IPS DF 6.9 (cell line): ENCODE data around the gene IL1RAPL1.
"Not testable (repeated sequence)": the region's sequence is repeated elsewhere in the genome, so short reads cannot be mapped to it uniquely, and the experiment has no call there.

Source experiments
- DNase-seq: peaks from one replicate; pipeline ENCODE4 v3.0.0-alpha.2; 2013; ENCODE audit warnings: low read depth, low spot score
- H3K27ac ChIP-seq: one replicate; pipeline ENCODE4 v1.5.1; 2013; ENCODE audit warnings: low read length, control low read depth
- H3K27me3 ChIP-seq: 2 replicates; pipeline ENCODE4 v1.6.1; 2013; ENCODE audit warnings: mild to moderate bottlenecking, low read length; ENCODE audit not compliant: control insufficient read depth, insufficient read depth
- H3K36me3 ChIP-seq: 2 replicates; pipeline ENCODE4 v1.6.1; 2013; ENCODE audit warnings: low read length; ENCODE audit not compliant: control insufficient read depth, insufficient read depth
- H3K4me1 ChIP-seq: 2 replicates; pipeline ENCODE4 v1.6.1; 2013; ENCODE audit warnings: low read length; ENCODE audit not compliant: control insufficient read depth, insufficient read depth
- H3K4me3 ChIP-seq: 2 replicates; pipeline ENCODE4 v1.5.1; 2013; ENCODE audit warnings: mild to moderate bottlenecking, low read length
- H3K9me3 ChIP-seq: 2 replicates; pipeline ENCODE4 v1.6.1; 2013; ENCODE audit warnings: low read length, inconsistent platforms; ENCODE audit not compliant: control insufficient read depth, insufficient read depth
- WGBS: extraction: QIAGEN DNeasy Blood & Tissue Kit; methylation state at CpG from one replicate; pipeline ENCODE4 v1.1.7; 2013; ENCODE audit warnings: mixed read lengths, missing lambda C conversion rate; ENCODE audit not compliant: insufficient read length, insufficient coverage; 5-methylcytosine and 5-hydroxymethylcytosine counted together

IL1RAPL1 gene

GRCh38 chrX:28756175-28756574 lies 168.9 kb downstream of the IL1RAPL1 start:
- no peaks in the 10 kb centered on the region for H3K27me3 ChIP-seq
- WGBS: no CpG with 5 or more reads among the region's 2 CpGs
- no peak for DNase-seq
- H3K4me1 ChIP-seq: no peaks in the 10 kb centered on the region
- H3K9me3 ChIP-seq: no peaks in the 10 kb centered on the region
- no peak overlapping the region for H3K4me3 ChIP-seq
- no peaks in the 10 kb centered on the region for H3K36me3 ChIP-seq
- H3K27ac ChIP-seq: no peak overlapping the region

- Histone ChIP-seq H3K27me3 (no peaks in the 10 kb centered on the region), H3K4me1 (no peaks in the 10 kb centered on the region), H3K36me3 (no peaks in the 10 kb centered on the region), H3K27ac (no peak overlapping the region), H3K9me3 (no peaks in the 10 kb centered on the region), H3K4me3 (no peak overlapping the region)
- no peak for DNase-seq
These were observed 169.4 kb downstream of the IL1RAPL1 start for GRCh38 chrX:28756647-28757046.

GRCh38 chrX:28757290-28757689 lies 170.0 kb downstream of the IL1RAPL1 start:
- Histone ChIP-seq H3K4me1 (no peaks in the 10 kb centered on the region), H3K4me3 (no peak overlapping the region), H3K27ac (no peak overlapping the region), H3K9me3 (no peaks in the 10 kb centered on the region), H3K36me3 (no peaks in the 10 kb centered on the region), H3K27me3 (no peaks in the 10 kb centered on the region)
- no peak for DNase-seq
- WGBS: no CpG with 5 or more reads among the region's 2 CpGs

- not testable (repeated sequence) for H3K9me3 ChIP-seq, H3K4me1 ChIP-seq, H3K27me3 ChIP-seq, H3K27ac ChIP-seq, H3K4me3 ChIP-seq, DNase-seq, H3K36me3 ChIP-seq
- no CpG with 5 or more reads among the region's 2 CpGs for WGBS
These were observed 179.3 kb downstream of the IL1RAPL1 start for GRCh38 chrX:28766561-28766960.

GRCh38 chrX:28773807-28774206 lies 186.6 kb downstream of the IL1RAPL1 start:
- WGBS: no CpG with 5 or more reads among the region's 5 CpGs
- Histone ChIP-seq H3K4me1 (no peaks in the 10 kb centered on the region), H3K27me3 (no peaks in the 10 kb centered on the region), H3K27ac (no peak overlapping the region), H3K9me3 (no peaks in the 10 kb centered on the region), H3K4me3 (no peak overlapping the region), H3K36me3 (no peaks in the 10 kb centered on the region)
- no peak for DNase-seq

GRCh38 chrX:28787206-28787605 lies 200.0 kb downstream of the IL1RAPL1 start:
- Histone ChIP-seq H3K27me3 (no peaks in the 10 kb centered on the region), H3K4me1 (no peaks in the 10 kb centered on the region), H3K27ac (no peak overlapping the region), H3K9me3 (no peaks in the 10 kb centered on the region), H3K36me3 (no peaks in the 10 kb centered on the region), H3K4me3 (no peak overlapping the region)
- WGBS: no CpG with 5 or more reads among the region's 2 CpGs
- DNase-seq: no peak

- H3K4me3 ChIP-seq, H3K36me3 ChIP-seq, H3K9me3 ChIP-seq, H3K27me3 ChIP-seq, DNase-seq, H3K4me1 ChIP-seq, H3K27ac ChIP-seq: not testable (repeated sequence)
- no CpG with 5 or more reads among the region's 5 CpGs for WGBS
These were observed 213.4 kb downstream of the IL1RAPL1 start for GRCh38 chrX:28800671-28801070.

- no peaks in the 10 kb centered on the region for H3K36me3 ChIP-seq
- H3K27me3 ChIP-seq: no peaks in the 10 kb centered on the region
- no peak for DNase-seq
- no peak overlapping the region for H3K27ac ChIP-seq
- H3K4me1 ChIP-seq: no peaks in the 10 kb centered on the region
- no CpG with 5 or more reads among the region's 1 CpG for WGBS
- H3K4me3 ChIP-seq: no peak overlapping the region
- no peaks in the 10 kb centered on the region for H3K9me3 ChIP-seq
These were observed 215.4 kb downstream of the IL1RAPL1 start for GRCh38 chrX:28802625-28803024.

- Histone ChIP-seq H3K27ac (no peak overlapping the region), H3K27me3 (no peaks in the 10 kb centered on the region), H3K9me3 (no peaks in the 10 kb centered on the region), H3K4me1 (no peaks in the 10 kb centered on the region), H3K36me3 (no peaks in the 10 kb centered on the region), H3K4me3 (no peak overlapping the region)
- no CpG with 5 or more reads among the region's 1 CpG for WGBS
- no peak for DNase-seq
These were observed 248.7 kb downstream of the IL1RAPL1 start for GRCh38 chrX:28835991-28836390.

- H3K27me3 ChIP-seq: no peaks in the 10 kb centered on the region
- no CpG with 5 or more reads among the region's 3 CpGs for WGBS
- no peak overlapping the region for H3K27ac ChIP-seq
- no peak for DNase-seq
- no peaks in the 10 kb centered on the region for H3K36me3 ChIP-seq
- H3K9me3 ChIP-seq: no peaks in the 10 kb centered on the region
- H3K4me3 ChIP-seq: no peak overlapping the region
- H3K4me1 ChIP-seq: no peaks in the 10 kb centered on the region
These were observed 256.6 kb downstream of the IL1RAPL1 start for GRCh38 chrX:28843817-28844216.

- H3K4me1 ChIP-seq: no peaks in the 10 kb centered on the region
- H3K27me3 ChIP-seq: no peaks in the 10 kb centered on the region
- H3K27ac ChIP-seq: no peak overlapping the region
- no peaks in the 10 kb centered on the region for H3K36me3 ChIP-seq
- WGBS: no CpG with 5 or more reads among the region's 3 CpGs
- H3K9me3 ChIP-seq: no peaks in the 10 kb centered on the region
- no peak overlapping the region for H3K4me3 ChIP-seq
- no peak for DNase-seq
These were observed 260.2 kb downstream of the IL1RAPL1 start for GRCh38 chrX:28847423-28847822.
